ENCODE data around the gene NR1I3.

- TF ChIP-seq EZH2 (IDR thresholded peaks at IDR 0.05; ENCODE audit: low read depth, unreplicated experiment) (no peak), CTCF (conservative IDR thresholded peaks at IDR 0.05; ENCODE audit: low read depth in 2 of 2) (no peak), POLR2AphosphoS5 (IDR thresholded peaks at IDR 0.05; ENCODE audit: low read depth) (no peak), EZH2phosphoT487 (IDR thresholded peaks at IDR 0.05; ENCODE audit: unreplicated experiment) (no peak), CREB1 (CRISPR knock-in tag; IDR thresholded peaks at IDR 0.05; ENCODE audit: low read depth) (no peak), REST (IDR thresholded peaks at IDR 0.05; ENCODE audit: unreplicated experiment) (peak; percentile 8), JUNB (IDR thresholded peaks at IDR 0.05; ENCODE audit: unreplicated experiment) (no peak), ZNF114 (CRISPR knock-in tag; IDR thresholded peaks at IDR 0.05) (no peak), ZNF331 (CRISPR knock-in tag; IDR thresholded peaks at IDR 0.05; ENCODE audit: low read depth) (no peak), ETS1 (IDR thresholded peaks at IDR 0.05) (no peak), ZNF462 (CRISPR knock-in tag; IDR thresholded peaks at IDR 0.05) (no peak), STAT1 (IDR thresholded peaks at IDR 0.05; ENCODE audit: unreplicated experiment) (no peak), NANOG (IDR thresholded peaks at IDR 0.05; ENCODE audit: borderline replicate concordance) (no peak)
These were observed 23.5 kb upstream of the NR1I3 start for GRCh38 chr1:161261261-161262235.

All from GM23338 (cell line).